H1 (cell line): ENCODE data around the gene FASN. TPM values are rescaled to one million over a fixed set of nuclear protein-coding genes. Genes with fewer than 3 reads are reported as not detected.
A peak's percentile ranks its signal among the peaks of the same experiment; 100 is the strongest.

Source experiments
- CTCF ChIA-PET: fragments of 300-600 bp; sonication (Branson Sonifier 250); formaldehyde crosslinking; loops from one replicate; lab custom pipeline; 2021; ENCODE audit not compliant: partially characterized antibody; lab: Charles Lee
- POLR2A ChIA-PET: fragments of 300-600 bp; sonication (Branson Sonifier 250); formaldehyde crosslinking; loops from one replicate; lab custom pipeline; 2021; ENCODE audit warnings: inconsistent platforms; ENCODE audit not compliant: partially characterized antibody; lab: Charles Lee
- DNase-seq, 2 experiments: peaks; one replicate each; pipeline versions ENCODE4 v3.0.0 to v3.0.0-alpha.2; 2010 to 2022; ENCODE audit warnings: low spot score in 2 of 2, low read depth in 1 of 2, mixed read lengths in 1 of 2
- FAIRE-seq: peaks from 2 replicates; lab custom pipeline; 2011; peaks lifted over from hg19 to GRCh38; lab: Jason Lieb, UNC
- H2AFZ ChIP-seq: 2 replicates; pipeline ENCODE4 v1.8.1; 2012; ENCODE audit warnings: low read length, inconsistent platforms
- H2AK5ac ChIP-seq: 2 replicates; pipeline ENCODE4 v1.6.1; 2013; ENCODE audit warnings: low read depth, low read length
- H2BK120ac ChIP-seq: replicated peaks from 2 replicates; pipeline ENCODE3; 2013; ENCODE audit warnings: low read depth, low read length, inconsistent platforms
- H2BK12ac ChIP-seq: 2 replicates; pipeline ENCODE4 v1.6.1; 2013; ENCODE audit warnings: low read depth, low read length
- H2BK15ac ChIP-seq: 2 replicates; pipeline ENCODE4 v1.6.1; 2013; ENCODE audit warnings: low read length
- H2BK20ac ChIP-seq: 2 replicates; pipeline ENCODE4 v1.6.1; 2013; ENCODE audit warnings: low read length
- H2BK5ac ChIP-seq: 2 replicates; pipeline ENCODE4 v1.6.1; 2013; ENCODE audit warnings: low read depth, low read length
- H3K14ac ChIP-seq: 2 replicates; pipeline ENCODE4 v1.6.1; 2013; ENCODE audit warnings: inconsistent platforms; ENCODE audit not compliant: insufficient read length
- H3K18ac ChIP-seq: 2 replicates; pipeline ENCODE4 v1.6.1; 2013; ENCODE audit warnings: low read length; ENCODE audit errors: extremely low read depth
- H3K23ac ChIP-seq: 2 replicates; pipeline ENCODE4 v1.6.1; 2013; ENCODE audit warnings: inconsistent platforms; ENCODE audit not compliant: insufficient read length
- H3K23me2 ChIP-seq: 2 replicates; pipeline ENCODE4 v1.6.1; 2013; ENCODE audit warnings: low read depth, low read length
- H3K27ac ChIP-seq: 2 replicates; pipeline ENCODE4 v1.6.1; 2011; ENCODE audit warnings: low read depth, low read length, inconsistent platforms
- H3K27me3 ChIP-seq, 4 experiments: replicated peaks in 1 of 4; 1 replicate in 1 of 4; 2 replicates in 3 of 4; pipeline versions ENCODE4 v1.6.1 to v1.8.1; 2011 to 2013; ENCODE audit warnings: low read length in 3 of 4, mild to moderate bottlenecking in 3 of 4, inconsistent platforms in 2 of 4, mixed read lengths in 2 of 4, moderate library complexity in 1 of 4; ENCODE audit not compliant: control insufficient read depth in 3 of 4, insufficient read depth in 3 of 4; ENCODE audit errors: extremely low read depth in 1 of 4
- H3K36me3 ChIP-seq, 4 experiments: 2 replicates each; pipeline versions ENCODE4 v1.6.1 to v1.8.1; 2011 to 2013; ENCODE audit warnings: mild to moderate bottlenecking in 4 of 4, low read length in 3 of 4, moderate library complexity in 2 of 4, control low read depth in 1 of 4, inconsistent platforms in 1 of 4; ENCODE audit not compliant: insufficient read depth in 4 of 4, control insufficient read depth in 2 of 4
- H3K4ac ChIP-seq: replicated peaks from 2 replicates; pipeline ENCODE3; 2013; ENCODE audit warnings: low read length, low read depth, mixed read lengths, inconsistent platforms; ENCODE audit not compliant: insufficient read length
- H3K4me1 ChIP-seq, 4 experiments: replicated peaks in 1 of 4; 1 replicate in 1 of 4; 2 replicates in 3 of 4; pipeline versions ENCODE4 v1.6.1 to v1.8.1; 2011 to 2013; ENCODE audit warnings: low read length in 3 of 4, inconsistent platforms in 2 of 4, mixed read lengths in 1 of 4; ENCODE audit not compliant: insufficient read depth in 4 of 4, control insufficient read depth in 3 of 4
- H3K4me2 ChIP-seq, 2 experiments: 2 replicates each; pipeline versions ENCODE4 v1.6.1 to v1.8.1; 2011 to 2013; ENCODE audit warnings: low read depth in 2 of 2, low read length in 2 of 2, control low read depth in 1 of 2, inconsistent platforms in 1 of 2, mild to moderate bottlenecking in 1 of 2; ENCODE audit not compliant: insufficient read depth in 1 of 2
- H3K4me3 ChIP-seq, 4 experiments: fragments of 200-600, 300-600 bp in 1 of 4; sonication (generic), shearing (Covaris generic), sonication (Bioruptor Twin) in 1 of 4; 2 replicates each; pipeline versions ENCODE4 v1.5.1 to v1.8.1; 2011 to 2016; ENCODE audit warnings: low read length in 4 of 4, low read depth in 3 of 4, control low read depth in 2 of 4, inconsistent platforms in 2 of 4, mild to moderate bottlenecking in 2 of 4, mixed read lengths in 1 of 4, moderate library complexity in 1 of 4; ENCODE audit not compliant: insufficient read depth in 2 of 4; ENCODE audit errors: extremely low read depth in 1 of 4
- H3K56ac ChIP-seq: replicated peaks from 2 replicates; pipeline ENCODE3; 2013; ENCODE audit warnings: low read depth, mild to moderate bottlenecking, mixed read lengths, low read length, inconsistent platforms; ENCODE audit not compliant: insufficient read length
- H3K79me1 ChIP-seq: 2 replicates; pipeline ENCODE4 v1.6.1; 2013; ENCODE audit warnings: low read depth, low read length, control low read depth
- H3K79me2 ChIP-seq, 2 experiments: 2 replicates each; pipeline versions ENCODE4 v1.6.1 to v1.8.1; 2012 to 2013; ENCODE audit warnings: low read length in 2 of 2, mild to moderate bottlenecking in 2 of 2, inconsistent platforms in 1 of 2; ENCODE audit not compliant: insufficient read depth in 2 of 2, control insufficient read depth in 1 of 2
- H3K9ac ChIP-seq, 4 experiments: replicated peaks in 1 of 4; 1 replicate in 1 of 4; 2 replicates in 3 of 4; pipeline versions ENCODE4 v1.6.1 to v1.8.1; 2011 to 2013; ENCODE audit warnings: low read depth in 3 of 4, low read length in 3 of 4, control low read depth in 2 of 4, mild to moderate bottlenecking in 2 of 4, moderate library complexity in 2 of 4, inconsistent platforms in 1 of 4; ENCODE audit errors: extremely low read depth in 1 of 4
- H3K9me3 ChIP-seq, 2 experiments: 2 replicates each; pipeline versions ENCODE4 v1.6.1 to v1.8.1; 2012 to 2013; ENCODE audit warnings: mild to moderate bottlenecking in 2 of 2, moderate library complexity in 2 of 2, control low read depth in 1 of 2, inconsistent platforms in 1 of 2, low read depth in 1 of 2, low read length in 1 of 2, mixed read lengths in 1 of 2; ENCODE audit not compliant: insufficient read depth in 2 of 2
- H4K20me1 ChIP-seq, 2 experiments: replicated peaks in 1 of 2; 2 replicates each; pipeline versions ENCODE3 to v1.8.1; 2011 to 2013; ENCODE audit warnings: inconsistent platforms in 2 of 2, low read length in 2 of 2, mild to moderate bottlenecking in 1 of 2; ENCODE audit not compliant: insufficient read depth in 2 of 2, control insufficient read depth in 1 of 2
- H4K5ac ChIP-seq: 2 replicates; pipeline ENCODE4 v1.6.1; 2013; ENCODE audit warnings: low read length, low read depth, mixed read lengths, inconsistent platforms; ENCODE audit not compliant: insufficient read length
- H4K8ac ChIP-seq: 2 replicates; pipeline ENCODE4 v1.8.0; 2013; ENCODE audit warnings: mild to moderate bottlenecking, moderate library complexity, low read length, inconsistent platforms; ENCODE audit not compliant: insufficient read depth; ENCODE audit errors: extremely low read depth
- H4K91ac ChIP-seq: replicated peaks from 2 replicates; pipeline ENCODE3; 2013; ENCODE audit warnings: low read length, mixed read lengths, inconsistent platforms; ENCODE audit not compliant: insufficient read length
- CBX5 ChIP-seq: fragments of 300-800, 300-1000 bp; sonication (generic); IDR thresholded peaks from 2 replicates; pipeline ENCODE4 v1.7.1; 2016; ENCODE audit warnings: antibody characterized with exemption, low read length, low read depth
- CHD2 ChIP-seq: IDR thresholded peaks from 2 replicates; pipeline ENCODE4 v1.6.1; 2012; ENCODE audit warnings: low read length, improper control_type of control experiment
- CTCF ChIP-seq, 3 experiments: IDR thresholded peaks; 1 replicate in 2 of 3; 2 replicates in 1 of 3; pipeline versions ENCODE4 v1.5.1 to v1.6.1; 2011; ENCODE audit warnings: low read length in 3 of 3, mild to moderate bottlenecking in 3 of 3, inconsistent platforms in 2 of 3, low read depth in 1 of 3, moderate library complexity in 1 of 3; ENCODE audit not compliant: insufficient read depth in 1 of 3; ENCODE audit errors: control extremely low read depth in 1 of 3
- EP300 ChIP-seq, 2 experiments: IDR thresholded peaks; 1 replicate in 1 of 2; 2 replicates in 1 of 2; pipeline ENCODE4 v1.6.1; 2011 to 2012; ENCODE audit warnings: low read depth in 2 of 2, low read length in 2 of 2, mild to moderate bottlenecking in 2 of 2, borderline replicate concordance in 1 of 2, inconsistent platforms in 1 of 2, moderate library complexity in 1 of 2
- GTF2F1 ChIP-seq: IDR thresholded peaks from 2 replicates; pipeline ENCODE4 v1.6.1; 2012; ENCODE audit warnings: low read depth, low read length, improper control_type of control experiment, borderline replicate concordance
- SIX5 ChIP-seq: IDR thresholded peaks from 2 replicates; pipeline ENCODE4 v1.6.1; 2011; ENCODE audit warnings: mild to moderate bottlenecking, low read depth, low read length
- SP1 ChIP-seq: IDR thresholded peaks from 2 replicates; pipeline ENCODE4 v1.6.1; 2011; ENCODE audit warnings: low read depth, low read length
- SP4 ChIP-seq: IDR thresholded peaks from 2 replicates; pipeline ENCODE4 v1.6.1; 2012; ENCODE audit warnings: low read length, inconsistent platforms
- TCF12 ChIP-seq: IDR thresholded peaks from 2 replicates; pipeline ENCODE4 v1.6.1; 2011; ENCODE audit warnings: low read depth, mild to moderate bottlenecking, low read length
- ZNF274 ChIP-seq: IDR thresholded peaks from 2 replicates; pipeline ENCODE4 v1.7.0; 2012; ENCODE audit warnings: low read length, borderline replicate concordance; ENCODE audit errors: extremely low read depth
- WGBS, 2 experiments: shearing (Covaris generic) in 1 of 2; methylation state at CpG; one replicate each; pipeline versions ENCODE4 v1.1.6 to v1.1.7; 2013 to 2015; ENCODE audit warnings: low lambda C conversion rate in 2 of 2, mixed read lengths in 2 of 2, inconsistent platforms in 1 of 2, low coverage in 1 of 2, missing lambda C conversion rate in 1 of 2; ENCODE audit not compliant: insufficient replicate concordance in 2 of 2, insufficient coverage in 1 of 2, insufficient read length in 1 of 2; ENCODE audit errors: extremely low coverage in 1 of 2, missing lambda C conversion rate in 1 of 2; 5-methylcytosine and 5-hydroxymethylcytosine counted together
- polyA plus RNA-seq, 7 experiments: library from polyadenylated mRNA; depleted of rRNA in 3 of 7; stranded (reverse) in 5 of 7; unstranded in 2 of 7; fragments of >200 nt in 5 of 7; fragments of 200-250 nt in 2 of 7; gene quantifications; 1 replicate in 5 of 7; 2 replicates in 1 of 7; 4 replicates in 1 of 7; pipeline versions ENCODE4 v1.2.1 to v1.2.3, GENCODE V29; 2011 to 2013; ENCODE audit warnings: missing spikeins in 2 of 7, mixed read lengths in 2 of 7
- total RNA-seq: library from RNA; stranded (reverse); fragmentation: NEBNext Ultra II Directional; extraction: Animal tissue kit (Norgen Biotek cat#: 25700); gene quantifications from 2 replicates; pipeline ENCODE4 v1.2.1, GENCODE V29; 2021

The FASN gene
- total and polyA plus RNA-seq, 2 of the 8 experiments (the other 6 are each of a cell fraction or from before 2014, with no cell fraction given): 143 to 561 TPM

- Histone ChIP-seq H2BK120ac (no peak overlapping the region), H3K36me3 (peaks cover 49 to 75% (median 62%) of the 10 kb centered on the region in 4 experiments), H3K4me1 (no peaks in the 10 kb centered on the region), H4K8ac (peak overlapping the region; percentile 68), H3K27me3 (no peaks in the 10 kb centered on the region), H2BK12ac (no peak overlapping the region), H3K79me1 (peaks cover 7% of the 10 kb centered on the region), H2BK5ac (no peak overlapping the region), H2BK15ac (no peak overlapping the region), H4K20me1 (peaks cover 27 to 49% of the 10 kb centered on the region in 2 experiments), H3K9ac (no peak overlapping the region; a peak in 2 of 7 replicates), H4K91ac (no peak overlapping the region), H3K4ac (no peak overlapping the region), H3K56ac (no peak overlapping the region), H3K4me3 (no peak overlapping the region), H3K23ac (no peak overlapping the region), H3K14ac (no peak overlapping the region), H3K79me2 (no peaks in the 10 kb centered on the region), H2AK5ac (no peak overlapping the region), H3K23me2 (no peaks in the 10 kb centered on the region), H2AFZ (no peak overlapping the region), H3K4me2 (no peak overlapping the region), H2BK20ac (no peak overlapping the region), H3K27ac (no peak overlapping the region), H4K5ac (no peak overlapping the region), H3K18ac (no peak overlapping the region), H3K9me3 (no peaks in the 10 kb centered on the region)
- ChIA-PET POLR2A (interaction anchor here (0.6 to 12.5 kb wide), 11 partner anchors 9 to 36 kb away, joined by 3 to 105 read pairs (median 5); partner anchors contain the start of genes DUS1L and FASN), CTCF (interaction anchor here (0.6 to 2.9 kb wide), 7 partner anchors 9 to 431 kb away, joined by 3 to 13 read pairs (median 4); no protein-coding TSS in a partner anchor)
- 93% methylated on average over 30 of the region's 36 CpGs; no CpG with 5 or more reads in 1 of the 2 experiments for WGBS, 2 experiments
- no peak for FAIRE-seq
- DNase-seq: no peak
- TF ChIP-seq CTCF (IDR thresholded peaks at IDR 0.05; ENCODE audit: control extremely low read depth in 1 of 3, insufficient read depth in 1 of 3, low read depth in 1 of 3, low read length in 3 of 3) (no peak), SP1 (no peak), CHD2 (no peak), EP300 (IDR thresholded peaks at IDR 0.05; ENCODE audit: borderline replicate concordance in 1 of 2, low read depth in 2 of 2, low read length in 2 of 2) (no peak), SP4 (no peak), GTF2F1 (no peak), TCF12 (no peak), SIX5 (no peak), ZNF274 (no peak), CBX5 (no peak)
Measured at GRCh38 chr17:82080048-82080788, 17.8 kb downstream of the FASN start.
